ENCODE data around the gene SCYL3.

- no peak for TF ChIP-seq CREB1 (CRISPR knock-in tag; IDR thresholded peaks at IDR 0.05; ENCODE audit: low read depth)
- TF ChIP-seq CTCF (conservative IDR thresholded peaks at IDR 0.05; ENCODE audit: low read depth in 2 of 2): no peak
- no peak for TF ChIP-seq REST (IDR thresholded peaks at IDR 0.05; ENCODE audit: unreplicated experiment)
- no peak for TF ChIP-seq POLR2AphosphoS5 (IDR thresholded peaks at IDR 0.05; ENCODE audit: low read depth)
- no peak for TF ChIP-seq ETS1 (IDR thresholded peaks at IDR 0.05)
- no peak for TF ChIP-seq EZH2 (IDR thresholded peaks at IDR 0.05; ENCODE audit: low read depth, unreplicated experiment)
- TF ChIP-seq ZNF331 (CRISPR knock-in tag; IDR thresholded peaks at IDR 0.05; ENCODE audit: low read depth): no peak
- TF ChIP-seq EZH2phosphoT487 (IDR thresholded peaks at IDR 0.05; ENCODE audit: unreplicated experiment): no peak
- TF ChIP-seq JUNB (IDR thresholded peaks at IDR 0.05; ENCODE audit: unreplicated experiment): no peak
- TF ChIP-seq STAT1 (IDR thresholded peaks at IDR 0.05; ENCODE audit: unreplicated experiment): no peak
Observed at GRCh38 chr1:169821500-169821899, 72.2 kb downstream of the SCYL3 start.
